HG02884 (cell line): ENCODE measurements around the gene OGFR.

ENCODE experiments used
- ATAC-seq: cut with Tn5 transposase; IDR thresholded peaks from one replicate; pipeline ENCODE4 v1.9.1; 2021; ENCODE audit warnings: mild to moderate bottlenecking, moderate library complexity; ENCODE audit not compliant: unreplicated experiment

The OGFR gene

DNA sequence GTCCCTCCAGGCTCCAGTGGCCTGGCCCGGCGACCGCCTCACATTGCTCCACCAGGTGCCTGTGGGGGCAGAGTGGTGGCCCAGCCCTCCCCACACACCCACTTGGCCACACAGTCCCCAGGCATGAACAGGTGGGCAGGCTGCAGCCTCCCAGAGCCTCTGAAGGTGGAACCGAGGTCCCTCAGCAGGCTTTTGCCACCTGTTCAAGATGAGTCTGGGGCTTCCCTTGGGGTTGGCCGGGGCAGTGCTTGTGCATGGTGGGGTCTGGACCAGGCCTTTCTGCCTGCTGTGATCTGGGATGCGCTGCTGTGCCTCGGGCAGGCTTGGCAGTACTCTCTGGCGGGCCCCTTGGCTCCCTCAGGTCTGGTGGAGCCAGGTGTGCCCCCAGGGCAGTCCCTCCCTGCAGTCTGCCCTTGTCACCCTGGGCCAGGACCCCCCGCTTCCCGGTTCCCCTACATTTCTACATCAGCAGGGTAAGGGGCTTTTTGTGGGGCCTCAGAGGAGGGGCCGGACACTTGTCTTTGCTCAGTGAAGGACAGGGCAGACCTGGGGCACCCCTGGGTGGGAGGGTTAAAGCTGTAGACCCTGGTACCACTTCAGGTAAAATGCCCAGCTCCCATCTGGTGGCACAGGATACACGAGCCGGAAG is 9.5 kb downstream of the OGFR start:
- ATAC-seq, result no peak

DNA sequence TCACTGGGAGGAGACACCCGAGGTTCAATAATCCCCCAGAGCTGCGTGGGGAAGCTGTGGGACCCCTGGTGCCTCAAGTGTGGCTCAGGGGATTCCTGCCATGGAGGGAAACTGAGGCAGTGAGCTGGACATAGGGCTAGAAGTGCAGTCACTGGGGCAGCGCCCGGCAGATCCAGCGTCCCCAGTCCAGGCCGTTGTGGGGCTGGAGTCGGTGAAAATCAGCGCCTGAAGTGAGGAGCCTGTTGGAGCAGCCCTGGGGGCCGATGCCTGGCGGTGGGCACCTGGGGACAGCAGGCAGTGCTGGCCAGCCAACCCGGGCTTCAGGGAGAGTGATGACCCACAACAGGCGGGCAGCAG is 10.1 kb downstream of the OGFR start:
- ATAC-seq, result no peak

DNA sequence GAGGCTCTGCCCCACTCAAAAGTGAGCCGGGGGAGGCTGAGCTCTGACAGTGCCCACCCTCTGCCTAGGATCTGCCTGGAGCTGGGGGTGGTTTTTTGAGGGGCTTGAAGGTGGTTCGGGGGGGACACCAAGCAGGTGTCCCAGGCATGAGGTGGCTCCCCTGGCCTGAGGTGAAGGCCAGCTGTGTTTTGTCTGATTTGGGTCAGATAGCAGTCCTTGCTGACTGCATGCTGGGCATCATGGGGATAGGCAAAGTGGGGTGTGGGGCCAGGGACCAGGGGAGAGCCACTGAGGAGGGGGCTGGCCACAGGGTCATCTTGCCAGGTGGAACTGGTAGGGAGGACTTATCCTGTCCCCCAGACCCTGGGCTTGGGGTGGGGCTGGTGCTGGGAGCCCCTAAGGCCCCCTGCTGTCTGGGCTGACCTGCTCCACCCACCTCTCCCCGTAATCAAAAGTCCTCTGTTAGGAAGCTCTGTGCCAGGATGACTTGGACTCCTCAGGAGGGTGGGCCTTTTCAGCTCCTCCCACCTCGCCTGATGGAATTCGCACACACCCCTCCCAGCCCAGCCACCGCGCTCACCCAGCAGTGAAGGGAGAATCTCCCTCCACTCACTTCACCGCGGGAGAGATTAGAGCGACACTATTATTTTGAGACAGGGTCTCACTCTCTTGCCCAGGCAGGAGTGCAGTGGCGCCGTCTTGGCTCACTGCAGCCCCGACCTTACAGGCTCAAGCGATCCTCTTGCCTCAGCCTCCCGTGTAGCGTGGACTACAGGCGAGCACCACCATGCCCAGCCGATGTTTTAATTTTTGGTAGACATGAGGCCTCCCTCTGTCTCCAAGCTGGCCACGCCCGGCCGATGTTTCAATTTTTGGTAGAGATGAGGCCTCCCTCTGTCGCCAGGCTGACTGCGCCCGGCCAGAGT is 10.7 kb downstream of the OGFR start:
- ATAC-seq, result no peak

DNA sequence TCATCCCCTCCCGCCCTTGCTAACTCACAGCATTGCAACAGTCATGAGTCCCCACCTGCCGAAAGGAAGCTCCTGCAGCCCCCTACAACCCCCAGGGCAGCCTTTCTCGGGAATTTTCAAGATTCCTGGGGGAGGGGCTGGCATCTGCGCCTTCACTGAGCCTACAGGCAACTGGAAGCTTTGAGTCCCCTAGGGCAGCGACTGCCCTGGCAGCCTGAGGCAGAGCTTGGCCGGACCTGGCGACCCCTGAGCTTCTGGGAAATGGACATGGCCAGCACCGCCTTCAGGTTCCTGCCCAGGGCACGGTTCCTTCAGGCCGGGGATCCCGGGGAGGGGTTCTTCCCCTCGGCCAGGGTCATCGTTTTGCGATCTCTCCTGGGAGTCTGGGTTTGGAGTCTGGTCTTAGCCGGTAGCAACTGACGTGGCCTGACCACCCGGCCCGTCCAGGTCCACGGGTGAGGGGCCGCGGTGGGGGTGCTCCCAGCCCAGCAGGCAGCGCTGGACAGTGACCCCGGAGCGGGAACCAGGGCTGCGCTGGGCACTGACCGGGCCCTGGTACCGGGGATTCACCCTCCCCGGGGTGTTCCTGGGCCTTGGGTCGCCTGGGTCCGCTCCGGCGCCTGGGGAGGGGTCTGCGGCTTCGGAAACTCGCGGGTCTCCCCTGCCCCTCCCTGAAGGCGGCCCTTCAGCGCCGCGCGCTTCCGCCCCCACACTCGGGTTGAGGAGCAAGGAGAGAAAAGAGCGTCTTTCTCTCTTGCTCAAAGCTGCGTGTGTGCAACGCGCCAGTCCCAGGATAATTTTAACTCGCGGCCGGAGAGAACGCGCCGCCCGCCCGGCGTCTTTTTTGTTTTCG is 11.6 kb downstream of the OGFR start:
- no peak for ATAC-seq

DNA sequence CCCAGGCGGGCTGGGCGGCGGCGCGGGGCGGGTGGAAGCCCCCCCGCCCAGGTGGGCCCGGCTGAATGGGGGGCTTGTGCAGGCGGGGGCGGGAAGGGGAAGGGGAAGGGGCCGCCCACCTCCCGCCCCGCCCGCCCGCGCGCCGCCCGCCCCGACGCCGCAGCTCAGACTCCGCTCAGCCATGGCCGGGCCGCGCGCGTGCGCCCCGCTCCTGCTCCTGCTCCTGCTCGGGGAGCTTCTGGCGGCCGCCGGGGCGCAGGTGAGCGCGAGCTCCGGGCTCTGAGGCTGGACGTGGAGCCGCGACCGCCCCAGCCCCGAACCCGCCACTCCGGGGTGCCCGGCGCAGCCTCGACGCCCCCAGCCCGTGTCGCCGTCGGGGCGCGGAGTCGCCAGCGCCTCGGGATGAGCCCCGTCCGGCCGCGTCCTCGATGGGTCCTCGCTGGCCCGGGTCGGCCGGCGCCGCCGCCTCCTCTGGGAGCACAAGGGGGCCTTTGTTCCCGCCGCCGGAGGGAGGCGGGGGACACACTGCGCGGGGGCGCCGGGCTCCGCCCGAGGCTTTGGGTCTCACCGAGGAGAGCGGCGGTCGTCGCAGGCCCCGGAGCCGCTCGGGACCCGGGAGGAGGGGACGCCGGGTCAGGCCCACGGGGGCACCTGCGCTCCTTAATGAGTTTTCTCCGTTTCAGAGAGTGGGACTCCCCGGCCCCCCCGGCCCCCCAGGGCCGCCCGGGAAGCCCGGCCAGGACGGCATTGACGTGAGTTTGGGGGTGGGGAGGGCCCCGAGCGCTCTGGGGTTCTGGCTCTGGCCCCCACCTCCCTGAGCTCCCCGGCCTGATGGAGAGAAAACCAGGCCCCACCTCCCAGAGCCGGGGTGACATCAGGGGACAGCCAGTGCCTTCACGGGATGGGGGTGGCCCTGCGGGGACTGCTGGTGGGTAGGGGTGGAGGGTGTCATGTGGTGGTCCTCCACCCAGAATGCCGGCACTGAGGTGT is 12.5 kb downstream of the OGFR start, which contains the start of gene COL9A3:
COL9A3 (plus strand) TSS at position 167 of the 990 bp plus-strand sequence; CDS start at position 182, 15 bp downstream.
- ATAC-seq, result no peak

DNA sequence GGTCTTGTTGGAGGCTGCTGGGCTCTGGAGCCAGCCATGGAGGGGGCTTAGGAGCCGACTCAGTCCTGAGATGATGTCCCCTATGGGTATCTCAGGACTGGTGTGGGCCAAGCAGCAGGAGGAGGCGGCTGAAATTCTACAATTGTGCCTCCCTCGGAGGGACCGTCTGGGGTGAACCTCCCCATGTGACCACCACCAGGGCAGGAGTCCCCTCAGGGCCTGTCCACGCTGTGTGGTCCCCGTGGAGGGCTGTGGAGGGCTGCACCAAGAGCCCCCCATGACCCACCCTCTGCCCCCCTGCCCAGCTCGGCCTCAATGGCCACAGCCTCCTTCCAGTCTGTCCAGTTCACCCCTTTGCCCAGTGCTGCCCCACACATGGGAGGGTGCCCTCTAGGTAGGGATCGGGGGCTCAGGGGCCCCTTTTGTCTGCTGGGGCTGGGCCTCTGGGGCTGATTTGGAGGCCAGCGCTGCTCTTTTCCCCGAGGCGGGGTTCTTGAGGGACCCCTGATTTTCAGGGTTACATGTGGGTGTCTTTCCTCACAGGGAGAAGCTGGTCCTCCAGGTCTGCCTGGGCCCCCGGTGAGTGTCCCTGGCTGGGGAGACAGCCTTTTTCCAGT is 13.4 kb downstream of the OGFR start:
- ATAC-seq, result no peak

DNA sequence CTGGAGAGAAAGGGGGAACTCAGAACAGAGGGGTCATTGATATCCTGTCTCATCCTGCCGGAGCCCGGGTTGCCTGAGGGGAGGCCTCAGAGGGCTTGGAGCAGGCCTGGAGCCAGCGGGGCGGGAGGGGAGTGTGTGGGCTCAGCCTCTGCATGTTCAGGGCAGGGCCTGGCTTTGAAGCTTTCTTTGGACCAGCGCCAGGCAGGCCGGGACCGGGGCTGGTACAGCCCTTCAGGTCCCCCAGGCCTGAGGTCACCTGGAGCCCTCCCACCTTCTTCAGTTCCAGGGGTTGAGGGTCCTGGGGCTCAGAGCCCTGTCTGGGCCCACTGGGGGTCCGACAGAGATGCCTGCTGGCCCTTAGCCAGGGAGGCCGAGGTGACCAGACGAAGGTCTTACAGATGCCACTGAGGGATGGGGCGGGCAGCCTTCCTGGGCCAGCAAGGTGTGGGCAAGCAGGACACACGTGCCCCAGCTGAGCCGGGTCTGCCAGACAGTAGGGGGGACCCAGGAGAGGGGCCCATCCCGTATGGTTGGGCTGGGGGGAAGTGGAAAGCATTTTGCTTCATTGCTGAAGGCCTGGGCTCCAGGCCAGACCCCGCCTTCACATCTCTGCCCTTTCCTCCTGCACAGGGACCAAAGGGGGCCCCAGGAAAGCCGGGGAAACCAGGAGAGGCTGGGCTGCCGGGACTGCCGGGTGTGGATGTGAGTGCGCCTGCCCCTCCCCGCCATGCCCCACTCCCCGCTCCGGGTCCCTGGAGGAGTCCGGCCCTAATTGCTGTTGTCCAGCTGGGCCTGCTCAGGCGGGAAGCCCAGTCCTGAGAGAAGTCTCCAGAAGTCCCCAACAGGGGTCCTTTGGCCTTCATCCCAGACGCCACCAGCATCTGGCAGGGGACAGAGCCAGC is 14.2 kb downstream of the OGFR start:
- ATAC-seq, result no peak

DNA sequence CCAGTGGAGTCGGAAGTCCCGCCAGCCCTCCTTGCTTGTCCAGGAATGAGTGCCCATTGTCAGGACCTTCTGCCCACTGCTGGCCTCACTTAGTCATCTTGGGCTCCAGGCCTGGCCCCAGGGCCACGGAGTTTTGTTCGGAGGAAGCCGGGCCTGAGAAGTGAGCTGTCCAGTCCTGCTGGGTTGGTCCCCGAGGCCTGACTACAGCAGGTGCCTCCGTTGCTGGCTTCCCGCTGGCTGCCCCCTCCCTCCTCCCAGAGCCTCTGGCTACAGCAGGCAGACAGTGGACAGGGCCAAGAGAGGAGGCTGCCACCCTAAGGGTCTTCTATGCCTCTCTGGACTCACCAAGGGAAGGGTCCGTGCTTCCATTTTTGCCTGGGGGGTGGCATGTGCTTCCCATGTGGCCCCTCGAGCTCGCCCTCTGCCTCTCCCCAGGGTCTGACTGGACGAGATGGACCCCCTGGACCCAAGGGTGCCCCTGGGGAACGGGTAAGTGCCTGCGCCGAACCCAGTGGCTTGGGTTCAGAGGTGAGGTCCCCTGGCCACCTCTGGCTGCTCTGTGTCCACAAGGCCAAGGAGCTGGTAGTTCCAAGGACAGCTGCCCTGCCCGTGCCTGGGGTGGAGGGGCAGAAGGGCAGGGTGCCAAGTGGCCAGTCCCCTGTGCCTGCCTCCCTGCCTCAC is 15.0 kb downstream of the OGFR start:
- no peak for ATAC-seq

DNA sequence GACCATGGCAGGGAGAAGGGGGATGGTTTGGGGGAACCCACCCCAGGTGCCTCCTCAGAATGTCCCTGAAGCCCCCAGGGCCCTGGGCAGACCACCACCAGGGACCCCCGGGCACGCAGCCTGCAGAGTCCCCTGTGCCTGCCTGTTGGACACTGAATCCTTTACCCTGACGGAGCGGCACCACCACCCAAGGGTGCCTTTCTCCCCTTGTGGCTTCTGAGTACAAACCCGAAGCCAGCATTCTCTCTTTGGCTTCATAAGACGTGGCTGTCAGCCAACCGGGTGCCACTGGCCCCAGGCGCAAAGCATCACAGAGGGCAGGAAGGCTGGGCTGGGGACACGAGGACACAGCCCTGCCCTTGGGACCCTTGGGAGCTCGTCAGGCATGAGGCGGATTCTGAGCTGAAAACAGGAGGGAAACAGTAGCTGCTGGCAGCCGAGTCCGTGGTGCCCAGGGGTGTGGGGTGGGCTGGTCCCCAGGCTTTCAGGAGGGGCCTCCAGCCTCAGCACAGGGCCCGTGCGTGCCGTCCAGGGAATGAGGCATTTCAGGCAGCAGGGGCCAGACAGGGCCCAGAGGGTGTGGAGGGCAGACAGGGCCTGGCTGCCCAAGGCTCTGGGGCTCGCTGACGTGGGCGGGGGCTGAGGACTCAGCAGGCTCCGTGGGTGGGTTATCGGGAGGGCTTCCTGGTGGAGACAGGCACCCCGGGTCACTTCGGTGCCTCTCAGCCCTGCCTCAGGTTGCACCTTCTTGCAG is 15.8 kb downstream of the OGFR start:
- ATAC-seq, result no peak

DNA sequence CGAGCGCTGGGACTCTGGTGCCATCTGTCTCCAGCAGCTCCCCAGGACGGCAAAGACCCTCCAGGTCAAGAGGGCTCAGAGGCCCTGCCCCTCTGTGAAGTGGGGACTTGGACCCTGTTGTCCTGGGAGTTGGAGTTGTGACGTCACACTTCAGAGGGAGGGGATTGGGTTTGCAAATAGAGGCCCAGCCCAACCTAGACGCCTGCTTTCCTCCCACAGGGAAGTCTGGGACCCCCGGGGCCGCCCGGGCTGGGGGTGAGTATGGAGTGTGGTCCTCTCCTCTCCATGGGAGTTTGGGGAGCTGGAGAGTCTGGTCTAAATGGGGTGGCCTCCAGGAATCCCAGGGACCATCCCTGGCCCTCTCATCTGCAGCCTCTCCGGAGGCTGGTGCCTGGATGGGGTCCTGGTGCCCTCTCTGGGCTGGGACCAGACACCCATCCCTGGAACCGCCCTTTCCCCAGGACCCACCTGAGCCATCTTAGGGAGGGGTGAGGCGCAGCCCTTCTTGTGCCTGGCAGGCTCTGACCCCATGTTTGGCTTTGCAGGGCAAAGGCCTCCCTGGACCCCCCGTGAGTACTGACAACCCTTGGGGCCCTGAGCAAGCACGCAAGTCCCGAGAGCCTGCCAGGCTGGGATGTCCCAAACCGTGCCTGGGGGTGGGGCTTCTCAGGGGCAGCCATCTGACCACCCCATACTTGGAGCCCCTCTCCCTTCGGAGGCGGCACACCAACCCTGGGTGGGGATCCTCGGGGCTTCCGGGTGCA is 16.5 kb downstream of the OGFR start:
- ATAC-seq, result no peak

DNA sequence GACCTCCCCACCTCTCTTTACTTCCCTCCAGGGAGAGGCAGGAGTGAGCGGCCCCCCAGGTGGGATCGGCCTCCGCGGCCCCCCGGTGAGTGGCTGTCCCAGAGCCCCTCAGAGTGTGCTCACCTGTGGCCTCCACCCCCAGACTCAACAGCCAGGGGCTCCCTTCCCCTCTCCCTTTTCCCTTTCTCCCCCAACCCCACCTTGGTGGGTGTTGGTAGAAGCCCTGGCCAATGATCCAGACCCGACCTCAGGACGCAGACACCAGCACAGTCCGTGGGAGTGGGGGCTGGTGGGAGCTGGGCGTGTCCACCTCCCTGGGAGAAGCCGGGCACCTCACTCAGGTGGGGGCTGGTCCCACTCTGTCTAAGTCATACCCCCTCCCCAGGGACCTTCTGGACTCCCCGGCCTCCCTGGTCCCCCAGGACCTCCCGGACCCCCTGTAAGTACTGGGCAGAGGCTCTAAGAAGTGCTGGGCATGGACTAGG is 17.1 kb downstream of the OGFR start:
- no peak for ATAC-seq

DNA sequence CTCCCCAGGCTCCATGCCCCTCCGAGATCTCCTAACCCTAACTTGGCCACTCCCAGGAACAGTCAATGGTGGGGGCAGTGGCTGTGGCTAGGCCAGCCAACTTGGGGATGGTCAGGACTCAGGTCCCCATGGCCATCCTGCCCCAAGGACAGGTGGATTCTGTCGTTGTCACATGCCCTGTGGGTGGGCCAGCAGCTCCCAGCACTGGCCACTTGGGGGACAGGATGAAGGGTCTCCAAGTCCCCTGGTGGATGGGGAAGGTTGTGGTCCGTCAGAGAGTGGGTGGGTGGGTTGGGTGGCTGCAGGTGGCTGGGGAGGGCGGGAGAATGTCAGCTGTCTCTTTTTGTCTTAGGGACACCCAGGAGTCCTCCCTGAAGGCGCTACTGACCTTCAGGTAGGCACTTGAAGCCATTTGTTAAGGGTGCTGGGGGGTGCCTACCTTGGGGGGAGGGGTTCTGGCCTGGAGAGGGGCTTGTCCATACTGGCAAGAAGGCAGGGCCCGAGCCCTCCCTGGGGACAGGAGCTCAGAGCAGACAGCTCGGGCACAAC is 17.7 kb downstream of the OGFR start:
- ATAC-seq, result no peak

DNA sequence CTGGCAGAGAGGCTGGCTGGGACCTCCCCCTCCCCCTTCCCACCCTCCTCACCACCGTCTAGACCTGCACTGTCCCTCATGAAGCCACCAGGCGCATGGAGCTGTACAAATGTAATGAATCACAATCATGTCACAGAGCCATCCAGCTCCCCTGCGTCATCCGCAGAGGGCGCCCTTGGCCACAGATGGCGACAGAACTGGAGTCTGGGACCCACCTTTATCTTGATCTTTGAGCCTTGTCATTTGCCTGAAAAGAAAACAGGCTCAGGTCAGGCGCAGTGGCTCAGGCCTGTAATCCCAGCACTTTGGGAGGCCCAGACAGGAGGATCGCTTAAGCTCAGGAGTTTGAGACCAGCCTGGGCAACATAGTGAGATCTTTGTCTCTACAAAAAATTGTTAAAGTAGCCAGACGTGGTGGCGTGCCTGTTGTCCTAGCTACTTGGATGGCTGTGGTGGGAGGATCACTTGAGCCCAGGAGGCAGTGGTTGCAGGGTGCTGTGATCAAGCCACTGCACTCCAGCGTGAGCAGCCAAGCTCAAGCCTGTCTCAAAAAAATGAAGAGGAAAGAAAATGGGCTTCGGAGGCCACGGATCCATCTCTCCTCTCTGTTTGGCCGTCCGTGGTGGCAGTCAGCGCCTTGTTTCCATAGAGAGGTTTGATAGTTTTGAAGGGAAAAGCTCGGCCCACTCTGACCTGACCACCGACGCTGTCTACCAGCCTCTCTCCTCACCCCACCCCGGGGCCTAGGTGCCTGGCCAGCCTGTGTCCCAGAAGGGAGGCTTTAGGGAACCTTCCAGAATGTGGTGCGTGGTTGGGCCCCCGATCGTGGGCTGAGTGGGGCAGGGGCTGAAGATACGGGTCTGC is 18.4 kb downstream of the OGFR start:
- no peak for ATAC-seq

DNA sequence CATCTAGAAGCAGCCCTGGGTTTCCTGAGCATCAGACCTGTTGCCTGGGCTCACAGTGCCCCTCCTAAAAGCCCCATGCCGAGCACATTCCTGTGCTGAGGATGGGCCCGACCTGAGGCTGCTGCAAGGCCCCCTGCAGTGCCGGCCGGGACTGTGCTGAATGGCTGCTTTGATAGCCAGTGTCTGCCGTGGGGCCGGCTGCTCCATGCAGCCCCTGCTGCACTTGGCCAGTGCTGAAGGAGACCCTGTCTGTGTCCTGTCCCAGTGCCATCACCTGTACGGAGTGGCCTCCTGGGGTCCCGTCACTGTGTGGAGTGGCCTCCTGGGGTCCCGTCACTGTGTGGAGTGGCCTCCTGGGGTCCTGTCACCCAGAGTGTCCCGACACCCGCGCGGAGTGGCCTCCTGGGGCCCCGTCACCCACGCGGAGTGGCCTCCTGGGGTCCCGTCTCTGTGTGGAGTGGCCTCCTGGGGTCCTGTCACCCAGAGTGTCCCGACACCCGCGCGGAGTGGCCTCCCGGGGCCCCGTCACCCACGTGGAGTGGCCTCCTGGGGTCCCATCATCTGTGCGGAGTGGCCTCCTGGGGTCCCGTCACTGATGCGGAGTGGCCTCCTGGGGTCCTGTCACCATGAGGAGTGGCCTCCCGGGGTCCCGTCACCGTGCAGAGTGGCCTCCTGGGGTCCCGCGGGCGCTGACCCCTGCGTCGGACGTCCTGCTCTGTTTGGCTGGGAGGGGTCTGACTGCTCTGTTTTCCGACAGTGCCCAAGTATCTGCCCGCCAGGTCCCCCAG is 19.2 kb downstream of the OGFR start:
- ATAC-seq, result no peak
